Stomach smooth muscle (tissue), 2 donors: Measurements from ENCODE around the gene STK38.

Experiments used
- H3K27ac ChIP-seq: one replicate; pipeline ENCODE4 v1.7.0; 2013; ENCODE audit warnings: mild to moderate bottlenecking, low read length, inconsistent platforms
- H3K27me3 ChIP-seq, 2 donors: one replicate each; pipeline ENCODE4 v1.7.0; 2013; ENCODE audit warnings: low read length in 2 of 2; ENCODE audit not compliant: insufficient read depth in 2 of 2, control insufficient read depth in 1 of 2
- H3K36me3 ChIP-seq, 2 donors: one replicate each; pipeline ENCODE4 v1.7.0; 2013; ENCODE audit warnings: low read length in 2 of 2; ENCODE audit not compliant: control insufficient read depth in 2 of 2, insufficient read depth in 2 of 2
- H3K4me1 ChIP-seq: one replicate; pipeline ENCODE4 v1.7.0; 2013; ENCODE audit warnings: low read length; ENCODE audit not compliant: control insufficient read depth, insufficient read depth
- H3K4me3 ChIP-seq, 2 donors: one replicate each; pipeline ENCODE4 v1.7.0; 2013; ENCODE audit warnings: low read length in 2 of 2
- H3K9ac ChIP-seq, 2 donors: one replicate each; pipeline ENCODE4 v1.7.0; 2013; ENCODE audit warnings: low read length in 2 of 2, mild to moderate bottlenecking in 1 of 2
- H3K9me3 ChIP-seq, 2 donors: one replicate each; pipeline ENCODE4 v1.7.0; 2013; ENCODE audit warnings: low read length in 2 of 2; ENCODE audit not compliant: control insufficient read depth in 2 of 2
- donor health status: healthy.
- donor health status: Pancreatic carcinoma.

Gene STK38

GRCh38 chr6:36545767-36546307, 1.4 kb downstream of the STK38 start:
- peak overlapping the region; percentile 92 for H3K27ac ChIP-seq
- H3K9ac ChIP-seq = peak overlapping the region; percentile 99 to 100
- peak overlapping the region; percentile 96 to 99 for H3K4me3 ChIP-seq
- H3K4me1 ChIP-seq = peaks cover 7% of the 10 kb centered on the region
- no peaks in the 10 kb centered on the region for H3K9me3 ChIP-seq
- no peaks in the 10 kb centered on the region for H3K27me3 ChIP-seq
- H3K36me3 ChIP-seq = no peaks in the 10 kb centered on the region

GRCh38 chr6:36544228-36544627, 3.1 kb downstream of the STK38 start:
- H3K4me1 ChIP-seq = peaks cover 7% of the 10 kb centered on the region
- H3K27me3 ChIP-seq = no peaks in the 10 kb centered on the region
- H3K9ac ChIP-seq = no peak overlapping the region
- H3K27ac ChIP-seq = no peak overlapping the region
- no peaks in the 10 kb centered on the region for H3K9me3 ChIP-seq
- H3K4me3 ChIP-seq = no peak overlapping the region
- peaks cover 0 to 5% of the 10 kb centered on the region in 2 donors for H3K36me3 ChIP-seq

DNA sequence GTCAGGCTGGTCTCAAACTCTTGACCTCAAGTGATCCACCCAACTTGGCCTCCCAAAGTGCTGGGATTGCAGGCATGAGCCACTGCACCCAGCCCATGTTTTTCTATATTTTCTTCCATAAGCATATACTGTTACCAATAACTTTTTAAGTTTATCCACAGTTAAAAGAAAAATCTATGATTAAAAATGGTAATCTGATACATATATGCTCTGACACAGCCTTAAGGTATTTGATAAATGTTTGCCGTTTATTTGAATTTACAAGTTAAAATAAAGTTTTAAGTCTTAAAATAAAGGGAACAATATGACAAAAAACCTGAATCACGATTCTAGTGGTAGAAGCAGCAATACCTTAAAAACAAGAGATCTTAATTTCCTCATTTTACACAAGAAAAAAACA, 5.2 kb downstream of the STK38 start:
- Histone ChIP-seq H3K9ac (no peak overlapping the region), H3K27me3 (no peaks in the 10 kb centered on the region), H3K36me3 (peaks cover 0 to 5% of the 10 kb centered on the region in 2 donors), H3K9me3 (no peaks in the 10 kb centered on the region), H3K4me3 (no peak overlapping the region), H3K27ac (no peak overlapping the region), H3K4me1 (peaks cover 4% of the 10 kb centered on the region)

DNA sequence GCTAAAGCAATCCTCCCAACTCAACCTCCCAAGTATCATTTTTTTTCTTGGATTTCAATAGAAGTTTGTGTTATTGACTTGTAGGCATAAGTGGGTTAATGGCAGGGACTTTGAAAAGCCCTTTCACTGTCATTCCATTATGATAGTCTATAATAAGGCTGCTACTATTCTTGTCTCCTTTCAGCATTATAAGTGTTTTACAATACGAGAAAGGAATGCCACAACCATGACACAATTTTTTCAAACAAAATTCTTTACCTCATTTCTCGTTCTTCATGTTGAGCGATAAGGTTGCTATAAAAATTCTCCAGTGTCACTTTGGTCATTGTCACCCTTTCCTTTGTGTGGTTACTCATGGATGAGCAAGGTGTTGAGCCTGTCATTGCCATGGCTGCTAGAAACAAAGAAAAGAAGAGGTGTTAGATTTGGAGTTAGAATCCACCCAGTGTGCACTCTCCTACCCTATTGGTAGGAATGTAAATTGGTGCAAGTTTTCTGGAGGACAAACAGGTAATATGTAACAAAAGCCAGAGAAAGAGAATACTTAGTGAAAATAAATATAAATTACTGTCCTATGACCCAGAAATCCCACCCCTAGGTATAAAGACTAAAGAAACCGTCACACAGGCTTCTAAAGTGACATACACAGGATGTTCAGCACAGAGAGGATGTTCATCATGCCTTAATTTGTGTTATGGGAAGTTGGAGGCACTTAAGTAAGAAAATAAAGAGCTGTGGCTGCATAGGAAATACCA, 7.3 kb downstream of the STK38 start:
- H3K9ac ChIP-seq = no peak overlapping the region
- H3K27me3 ChIP-seq = no peaks in the 10 kb centered on the region
- peaks cover 2 to 10% of the 10 kb centered on the region in 2 donors for H3K36me3 ChIP-seq
- H3K4me3 ChIP-seq = no peak overlapping the region
- no peaks in the 10 kb centered on the region for H3K9me3 ChIP-seq
- peaks cover 2% of the 10 kb centered on the region for H3K4me1 ChIP-seq
- no peak overlapping the region for H3K27ac ChIP-seq

DNA sequence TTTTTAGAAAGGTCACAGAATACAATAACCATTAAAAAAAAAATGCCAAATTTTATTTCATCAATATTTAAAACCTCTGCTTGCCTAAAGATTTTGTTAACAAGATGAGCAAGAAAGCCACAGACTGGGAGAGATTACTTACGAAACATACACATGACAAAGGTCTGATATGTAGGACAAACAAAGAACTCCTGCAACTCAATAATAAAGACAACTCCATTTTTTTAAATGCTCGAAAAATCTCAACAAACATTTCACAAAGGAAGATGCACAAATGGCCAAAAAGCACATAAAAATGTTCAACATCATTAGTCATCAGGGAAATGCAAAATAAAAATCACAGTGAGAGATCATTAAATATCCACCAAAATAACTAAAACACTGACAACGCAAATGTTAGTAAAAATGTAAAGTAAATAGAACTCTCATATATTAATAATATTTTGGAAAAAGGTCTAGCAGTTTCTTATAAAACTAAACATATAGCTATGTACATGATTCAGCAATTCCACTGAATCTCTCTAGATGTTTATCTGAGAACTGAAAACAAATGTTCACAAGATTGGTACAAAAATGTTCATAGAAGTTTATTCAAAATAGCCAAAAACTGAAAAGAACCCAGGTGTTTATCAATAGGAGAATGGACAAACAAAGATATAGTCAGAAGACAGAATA, 10.3 kb downstream of the STK38 start:
- H3K27me3 ChIP-seq = no peaks in the 10 kb centered on the region
- peaks cover 2 to 10% of the 10 kb centered on the region in 2 donors for H3K36me3 ChIP-seq
- H3K4me3 ChIP-seq = no peak overlapping the region
- H3K9ac ChIP-seq = no peak overlapping the region
- H3K27ac ChIP-seq = no peak overlapping the region
- no peaks in the 10 kb centered on the region for H3K4me1 ChIP-seq
- no peaks in the 10 kb centered on the region for H3K9me3 ChIP-seq

GRCh38 chr6:36533321-36533720, 14.0 kb downstream of the STK38 start:
- Histone ChIP-seq H3K4me1 (no peaks in the 10 kb centered on the region), H3K36me3 (peaks cover 2 to 6% of the 10 kb centered on the region in 2 donors), H3K9ac (no peak overlapping the region), H3K4me3 (no peak overlapping the region), H3K27me3 (no peaks in the 10 kb centered on the region), H3K27ac (no peak overlapping the region), H3K9me3 (no peaks in the 10 kb centered on the region)

DNA sequence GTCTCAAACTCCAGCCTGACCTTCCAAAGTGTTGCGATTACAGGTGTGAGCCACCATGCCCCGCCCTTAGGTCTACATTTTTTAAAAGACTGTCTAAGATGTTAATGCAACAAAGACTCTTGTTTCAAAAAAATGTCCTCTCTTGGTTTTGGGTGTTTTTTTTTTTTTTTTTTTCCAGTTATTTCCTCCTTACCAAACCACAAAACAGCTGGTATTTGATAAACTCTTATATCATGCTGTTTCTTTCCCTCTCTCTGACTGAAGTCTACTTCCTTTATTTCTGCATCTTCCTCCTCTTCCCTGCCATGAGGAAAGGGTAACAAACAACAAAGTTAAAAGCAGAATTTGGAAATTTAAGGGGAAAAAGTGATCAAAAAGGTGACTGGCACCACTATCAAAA, 21.2 kb downstream of the STK38 start:
- Histone ChIP-seq H3K9ac (no peak overlapping the region), H3K27me3 (no peaks in the 10 kb centered on the region), H3K36me3 (peaks cover 10 to 21% of the 10 kb centered on the region in 2 donors), H3K9me3 (no peaks in the 10 kb centered on the region), H3K27ac (no peak overlapping the region), H3K4me1 (no peaks in the 10 kb centered on the region), H3K4me3 (no peak overlapping the region)

- no peak overlapping the region for H3K4me3 ChIP-seq
- no peak overlapping the region for H3K27ac ChIP-seq
- peaks cover 10 to 22% of the 10 kb centered on the region in 2 donors for H3K36me3 ChIP-seq
- H3K9me3 ChIP-seq = no peaks in the 10 kb centered on the region
- no peak overlapping the region for H3K9ac ChIP-seq
- no peaks in the 10 kb centered on the region for H3K4me1 ChIP-seq
- no peaks in the 10 kb centered on the region for H3K27me3 ChIP-seq
Measured at GRCh38 chr6:36525346-36525745, 21.9 kb downstream of the STK38 start.

DNA sequence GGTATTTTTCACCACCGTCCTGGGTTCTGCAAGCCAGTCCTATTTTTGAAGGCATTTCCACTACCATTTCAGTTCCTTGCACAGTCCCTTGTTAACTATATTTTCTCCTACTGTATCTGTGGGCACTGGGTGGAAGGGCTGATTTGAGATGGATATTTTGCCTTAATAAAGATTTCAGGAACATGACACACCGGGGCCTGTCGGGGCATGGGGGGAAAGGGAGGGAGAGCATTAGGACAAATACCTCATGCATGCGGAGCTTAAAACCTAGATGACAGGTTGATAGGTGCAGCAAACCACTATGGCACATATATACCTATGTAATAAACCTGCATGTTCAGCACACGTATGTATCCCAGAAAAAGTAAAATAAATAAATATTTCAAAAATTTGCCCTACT, 22.4 kb downstream of the STK38 start:
- no peaks in the 10 kb centered on the region for H3K4me1 ChIP-seq
- peaks cover 12 to 24% of the 10 kb centered on the region in 2 donors for H3K36me3 ChIP-seq

DNA sequence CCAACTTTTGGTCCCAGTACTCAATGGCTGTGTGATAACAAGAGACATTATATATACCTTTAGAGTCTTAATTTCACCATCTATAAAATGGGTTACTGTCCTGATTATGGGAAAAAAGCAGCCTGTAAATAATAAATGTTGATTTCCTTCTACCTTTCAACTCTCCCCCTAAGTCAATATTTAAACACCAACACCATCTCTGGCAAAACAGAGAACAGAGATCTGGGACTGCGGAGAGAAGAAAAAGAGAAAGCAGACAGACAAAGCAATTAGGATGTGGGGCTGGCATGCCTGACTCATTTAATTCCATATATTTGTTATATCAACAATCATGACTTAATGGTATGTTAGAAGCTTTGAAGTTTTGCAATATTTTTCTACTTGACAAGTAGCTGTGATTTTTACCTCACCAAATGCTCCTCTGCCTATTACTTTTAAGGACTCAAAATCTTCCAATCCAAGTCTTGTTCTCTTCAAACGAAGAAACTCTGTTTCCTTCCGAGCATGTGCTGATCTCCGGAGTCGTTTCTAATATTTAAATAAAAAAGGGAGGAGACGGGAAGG, 23.3 kb downstream of the STK38 start:
- Histone ChIP-seq H3K9ac (no peak overlapping the region), H3K4me1 (no peaks in the 10 kb centered on the region)

More for the DNA sequence above, 22.4 kb downstream of the STK38 start:
- Histone ChIP-seq H3K4me3 (no peak overlapping the region), H3K9me3 (no peaks in the 10 kb centered on the region), H3K9ac (no peak overlapping the region), H3K27ac (no peak overlapping the region), H3K27me3 (no peaks in the 10 kb centered on the region)

More for the DNA sequence above, 23.3 kb downstream of the STK38 start:
- Histone ChIP-seq H3K4me3 (no peak overlapping the region), H3K9me3 (no peaks in the 10 kb centered on the region), H3K36me3 (peaks cover 13 to 31% of the 10 kb centered on the region in 2 donors), H3K27ac (no peak overlapping the region), H3K27me3 (no peaks in the 10 kb centered on the region)
